ENCODE measurements around the gene ISOC2.
"Not testable (repeated sequence)": the region's sequence is repeated elsewhere in the genome, so short reads cannot be mapped to it uniquely, and the experiment has no call there.

The ISOC2 gene

GRCh38 chr19:55437410-55437809 is 24.0 kb downstream of the ISOC2 start:
- DNase-seq, result peak in 1 of 2 experiments; percentile 42

GRCh38 chr19:55436847-55437246 is 24.6 kb downstream of the ISOC2 start:
- no peak for DNase-seq

GRCh38 chr19:55435020-55435419 is 26.4 kb downstream of the ISOC2 start:
- DNase-seq, result no peak

- DNase-seq, result no peak
Measured at GRCh38 chr19:55434356-55434919, 27.0 kb downstream of the ISOC2 start.

- no peak for DNase-seq
Measured at GRCh38 chr19:55433292-55433691, 28.1 kb downstream of the ISOC2 start.

- no peak for DNase-seq
Measured at GRCh38 chr19:55432241-55432959, 29.0 kb downstream of the ISOC2 start.

DNA sequence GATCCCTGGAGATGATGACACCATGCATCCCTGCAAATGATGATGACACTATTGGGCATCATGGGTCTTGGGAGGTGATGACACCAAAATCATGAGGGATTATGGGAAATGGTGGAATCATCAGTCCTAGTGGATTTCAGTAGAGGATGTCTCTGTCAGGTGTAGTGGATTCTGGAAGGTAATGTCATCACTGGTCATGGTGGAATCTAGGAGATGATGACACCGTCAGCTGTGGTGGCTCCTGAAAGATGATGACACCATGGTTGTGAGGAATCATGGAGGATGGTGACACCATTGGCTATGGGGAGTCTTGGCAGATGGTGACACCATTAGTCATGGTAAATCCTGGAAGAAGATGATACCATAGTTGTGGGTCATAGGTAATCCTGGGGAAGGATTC is 30.3 kb downstream of the ISOC2 start:
- no peak for DNase-seq

- DNase-seq, result no peak
Measured at GRCh38 chr19:55426042-55426441, 35.4 kb downstream of the ISOC2 start.

DNA sequence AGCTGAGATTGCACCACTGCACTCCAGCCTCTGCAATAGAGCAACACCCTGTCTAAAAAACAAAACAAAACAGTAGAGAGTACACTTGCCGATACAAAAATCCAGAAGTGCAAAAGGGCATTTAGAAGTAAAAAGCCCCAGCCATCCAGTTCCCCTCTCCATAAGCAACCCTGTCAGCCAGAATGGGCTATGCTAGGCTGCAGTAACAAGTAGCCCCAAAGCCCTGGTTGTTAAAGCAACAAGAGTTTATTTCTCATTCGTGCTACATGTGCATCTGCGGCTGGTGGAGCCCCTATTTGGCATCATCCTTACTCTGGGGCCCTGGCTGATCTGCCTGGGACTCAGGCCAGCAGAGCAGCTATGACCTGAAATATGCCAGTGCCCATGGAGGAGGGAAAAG is 36.9 kb downstream of the ISOC2 start:
- no peak for DNase-seq

DNA sequence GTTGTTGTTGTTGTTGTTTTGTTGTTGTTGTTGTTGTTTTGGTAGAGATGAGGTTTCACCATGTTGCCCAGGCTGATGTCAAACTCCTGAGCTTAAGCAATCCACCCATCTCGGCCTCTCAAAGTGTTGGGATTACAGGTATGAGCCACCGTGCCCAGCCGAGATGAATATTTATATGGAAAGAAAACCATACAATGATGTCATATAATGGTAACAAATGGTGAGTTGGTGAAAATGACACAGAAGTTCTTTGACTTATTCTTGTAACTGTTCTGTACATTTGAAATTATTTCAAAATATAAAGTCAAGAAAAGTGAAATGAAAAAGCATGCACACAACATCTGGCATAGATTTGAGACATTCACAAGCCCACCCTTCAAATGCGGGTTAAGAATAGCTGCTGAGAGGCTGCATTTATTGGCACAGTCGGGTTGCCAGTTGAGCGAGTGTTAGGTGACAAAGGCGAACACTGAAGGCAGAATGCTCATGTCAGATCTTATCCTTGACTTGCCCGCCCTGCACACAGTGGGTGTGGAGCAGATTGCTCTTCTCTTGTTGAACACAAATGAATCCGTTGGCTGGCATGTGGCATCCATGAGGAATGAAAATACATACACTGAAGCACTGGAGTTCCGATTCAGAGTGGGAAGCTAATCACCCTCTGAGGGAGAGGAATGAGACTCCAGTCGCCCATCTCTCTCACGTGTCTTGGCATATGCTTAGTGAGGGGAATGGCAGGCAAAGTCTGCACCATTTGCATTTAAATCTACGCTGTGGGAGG is 38.0 kb downstream of the ISOC2 start:
- peak in 1 of 2 experiments; percentile 12 for DNase-seq

DNA sequence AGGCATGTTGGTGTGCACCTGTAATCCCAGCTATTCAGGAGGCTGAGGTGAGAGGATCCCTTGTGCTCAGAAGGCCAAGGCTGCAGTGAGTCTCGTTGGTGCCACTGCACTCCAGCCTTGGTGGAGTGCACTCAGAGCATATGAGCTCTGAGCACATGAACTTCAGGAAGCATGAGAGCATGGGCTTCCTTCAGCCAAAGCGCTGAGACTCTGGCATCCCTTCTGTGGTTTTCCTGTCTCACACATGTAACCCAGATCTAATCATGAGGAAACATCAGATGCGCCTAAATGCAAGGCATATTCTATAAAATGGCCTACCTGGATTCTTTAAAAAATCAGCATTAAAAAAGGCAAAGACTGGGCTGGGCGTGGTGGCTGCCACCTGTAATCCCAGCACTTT is 40.2 kb downstream of the ISOC2 start:
- DNase-seq, result not testable (repeated sequence)

DNA sequence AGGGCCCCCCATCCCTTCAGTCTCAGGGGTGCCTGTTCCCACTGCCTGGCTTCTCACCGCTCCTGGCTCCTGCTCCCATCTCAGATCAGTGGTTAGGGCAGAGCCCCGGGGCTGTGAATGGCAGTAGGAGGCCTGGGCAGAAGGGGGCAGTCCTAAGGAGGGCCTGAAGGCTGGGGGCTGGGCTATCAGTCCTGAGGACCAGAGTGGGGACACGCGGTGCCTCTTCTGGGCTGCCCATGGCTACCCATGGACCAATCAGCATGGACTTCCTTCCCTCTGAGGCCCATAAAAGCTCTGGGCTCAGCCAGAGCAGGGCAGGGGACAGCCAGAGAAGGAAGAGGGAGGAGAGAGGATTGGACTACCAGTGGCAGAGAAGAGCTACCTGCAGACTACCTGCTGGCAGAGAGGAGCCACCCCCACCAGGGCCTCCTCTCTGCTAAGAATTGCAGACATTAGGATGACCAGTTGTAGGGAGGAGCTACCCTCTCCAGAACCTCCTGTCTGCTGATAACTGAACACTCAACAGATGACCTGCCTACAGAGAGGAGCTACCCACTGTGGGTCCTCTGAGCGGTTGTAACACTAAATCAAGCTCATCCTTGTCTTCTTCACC is 41.7 kb downstream of the ISOC2 start:
- no peak for DNase-seq

- DNase-seq, result no peak
Measured at GRCh38 chr19:55419103-55419502, 42.3 kb downstream of the ISOC2 start.

- DNase-seq, result peak; percentile 35 to 88
Measured at GRCh38 chr19:55418185-55418584, 43.3 kb downstream of the ISOC2 start.

GRCh38 chr19:55410168-55410567 is 51.3 kb downstream of the ISOC2 start:
- DNase-seq, result no peak

GRCh38 chr19:55409179-55409578 is 52.3 kb downstream of the ISOC2 start:
- not testable (repeated sequence) for DNase-seq

- DNase-seq, result no peak
Measured at GRCh38 chr19:55408533-55408872, 52.9 kb downstream of the ISOC2 start.

DNA sequence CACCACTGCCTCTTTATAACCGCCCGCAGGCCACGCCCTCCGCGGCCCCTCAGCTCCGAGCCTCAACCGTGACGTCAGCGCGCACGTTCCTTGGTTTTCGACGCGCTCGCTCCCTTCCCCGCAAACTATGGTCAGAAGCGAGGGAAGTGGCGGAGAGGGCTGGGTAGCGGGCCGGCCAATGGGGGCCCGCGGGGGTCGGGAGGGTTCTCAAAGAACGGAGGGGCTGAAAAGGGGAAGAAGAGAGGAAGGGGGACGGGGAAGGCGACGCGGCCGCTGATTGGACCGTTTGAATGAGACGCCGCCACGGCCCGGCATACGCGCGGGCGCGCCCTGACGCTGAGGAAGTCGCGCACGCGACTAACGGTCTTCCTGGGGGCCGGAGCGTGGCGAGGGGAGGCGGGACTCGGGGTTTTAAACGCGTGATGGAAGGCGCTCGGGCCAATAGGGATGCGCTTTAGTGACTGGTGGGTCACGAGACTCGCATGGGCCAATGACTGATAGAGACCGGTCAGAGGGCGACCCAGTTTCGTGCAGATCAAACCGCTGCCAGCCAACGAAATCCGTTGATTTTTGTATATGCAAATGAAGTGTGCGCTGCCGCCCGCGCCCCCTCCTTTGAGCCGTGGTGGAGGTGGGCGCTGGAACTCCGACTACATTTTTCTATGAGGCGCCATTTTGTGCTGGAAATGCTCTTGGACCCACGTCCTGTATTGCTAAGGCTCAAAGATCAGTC is 53.5 kb downstream of the ISOC2 start:
- DNase-seq, result peak; percentile 99

DNA sequence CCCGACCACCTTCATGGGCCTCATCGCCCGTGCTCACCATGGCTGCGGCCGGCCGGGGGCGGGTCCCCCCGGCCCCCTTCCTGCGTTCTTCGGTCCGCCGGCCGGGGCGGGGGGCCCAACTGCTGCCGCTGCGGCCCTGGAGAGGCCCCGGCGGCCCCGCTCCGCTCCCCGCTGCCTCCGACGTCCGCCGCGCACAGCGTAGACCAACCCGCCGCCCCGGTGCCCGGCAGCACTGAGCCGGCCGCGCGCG is 54.0 kb downstream of the ISOC2 start, which contains the start of gene UBE2S:
TSS of gene UBE2S (minus strand) at position 239 of the 250 bp plus-strand sequence. CDS start at position 40, 199 bp downstream.
- DNase-seq, result not testable (repeated sequence)

- peak in 1 of 2 experiments; percentile 22 for DNase-seq
Measured at GRCh38 chr19:55406826-55407549, 54.5 kb downstream of the ISOC2 start.

- DNase-seq, result no peak
Measured at GRCh38 chr19:55406091-55406825, 55.2 kb downstream of the ISOC2 start.

GRCh38 chr19:55405638-55406037 is 55.8 kb downstream of the ISOC2 start:
- DNase-seq, result no peak
